Uterus (tissue), 4 donors: ENCODE measurements around the gene CR2. TPM values are rescaled to one million over a fixed set of nuclear protein-coding genes. Genes with fewer than 3 reads are reported as not detected.

ENCODE experiments used
- DNase-seq, 2 donors: peaks; one replicate each; pipeline ENCODE4 v3.0.0-alpha.2; 2019 to 2020
- H3K27ac ChIP-seq, 2 donors: fragments of 200-600 bp; sonication (generic); 1 replicate in 1 of 2; 2 replicates in 1 of 2; pipeline ENCODE4 v1.5.1; 2016 to 2018
- H3K27me3 ChIP-seq, 2 donors: fragments of 200-600 bp; sonication (generic); one replicate each; pipeline ENCODE4 v1.5.1; 2018 to 2019; ENCODE audit warnings: control low read depth in 1 of 2
- H3K36me3 ChIP-seq, 2 donors: fragments of 200-600 bp; sonication (generic); one replicate each; pipeline ENCODE4 v1.5.1; 2019; ENCODE audit warnings: control low read depth in 1 of 2
- H3K4me1 ChIP-seq, 2 donors: fragments of 200-600 bp; sonication (generic); one replicate each; pipeline ENCODE4 v1.5.1; 2018 to 2019; ENCODE audit warnings: control low read depth in 1 of 2
- H3K4me3 ChIP-seq, 2 donors: fragments of 200-600 bp; sonication (generic); 1 replicate in 1 of 2; 2 replicates in 1 of 2; pipeline ENCODE4 v1.5.1; 2018 to 2019; ENCODE audit warnings: mild to moderate bottlenecking in 1 of 2
- H3K9me3 ChIP-seq, 2 donors: fragments of 200-600 bp; sonication (generic); one replicate each; pipeline ENCODE4 v1.5.1; 2019; ENCODE audit warnings: control low read depth in 1 of 2
- CTCF ChIP-seq, 4 experiments: fragments of 200-600 bp in 2 of 4; fragments of 450-650 bp in 2 of 4; sonication (generic) in 2 of 4; IDR thresholded peaks; one replicate each; pipeline ENCODE4 v1.5.1; 2016 to 2019; ENCODE audit warnings: antibody characterized with exemption in 4 of 4, mild to moderate bottlenecking in 2 of 4, moderate library complexity in 1 of 4
- POLR2A ChIP-seq, 2 donors: fragments of 450-650 bp; IDR thresholded peaks; one replicate each; pipeline ENCODE4 v1.6.1; 2016; ENCODE audit warnings: antibody characterized with exemption in 2 of 2, mild to moderate bottlenecking in 1 of 2, moderate library complexity in 1 of 2
- intact Hi-C: fragments of 100-400 bp; cut with DNase I; formaldehyde crosslinking; loops from one replicate; pipeline ENCODE4 v1.15.1; 2023; ENCODE audit warnings: low total_unique reads
- total RNA-seq, 4 donors: library from RNA; depleted of rRNA in 3 of 4; stranded (reverse); fragments of >200 nt in 3 of 4; gene quantifications; one replicate each; pipeline versions ENCODE4 v1.1.0 to v1.2.4, GENCODE V29; 2014 to 2023
- donor health status: DM: yes; HTN: yes; CAD: no.

The CR2 gene
- total RNA-seq, 4 donors from 2014 or later, result 0.28 TPM; not detected in 3

- Histone ChIP-seq H3K4me3 (no peak overlapping the region), H3K4me1 (no peaks in the 10 kb centered on the region), H3K9me3 (no peaks in the 10 kb centered on the region), H3K27me3 (peaks cover 0 to 19% of the 10 kb centered on the region in 2 donors), H3K36me3 (no peaks in the 10 kb centered on the region), H3K27ac (no peak overlapping the region)
- intact Hi-C loops, result no loop called here
- DNase-seq, result no peak
- TF ChIP-seq CTCF (IDR thresholded peaks at IDR 0.05), result no peak
- no peak for TF ChIP-seq POLR2A (IDR thresholded peaks at IDR 0.05)
Observed at GRCh38 chr1:207502726-207503125, 48.6 kb downstream of the CR2 start.

DNA sequence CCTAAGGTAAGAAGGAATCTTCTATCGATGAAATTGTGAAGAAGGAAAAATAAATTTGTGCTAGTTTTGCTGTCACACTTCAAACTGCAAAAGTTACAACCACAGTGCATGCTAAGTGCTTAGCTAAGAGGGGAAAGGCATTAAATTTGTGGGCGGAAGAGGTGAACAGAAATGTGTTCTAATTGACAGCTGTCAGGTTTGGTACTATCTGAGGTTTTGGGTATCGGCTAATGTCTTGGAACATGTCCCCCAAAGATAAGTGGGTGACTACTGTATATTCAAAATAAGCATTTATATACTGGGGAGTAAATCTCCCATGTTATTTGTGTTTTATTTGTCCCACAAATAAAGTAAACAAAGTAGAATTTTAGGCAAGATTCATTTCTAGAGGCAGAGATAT, 49.8 kb downstream of the CR2 start:
- DNase-seq, result no peak
- no peak for TF ChIP-seq POLR2A (IDR thresholded peaks at IDR 0.05)
- TF ChIP-seq CTCF (IDR thresholded peaks at IDR 0.05), result no peak
- Histone ChIP-seq H3K36me3 (no peaks in the 10 kb centered on the region), H3K27me3 (peaks cover 0 to 19% of the 10 kb centered on the region in 2 donors), H3K9me3 (no peaks in the 10 kb centered on the region), H3K4me1 (no peaks in the 10 kb centered on the region), H3K27ac (no peak overlapping the region), H3K4me3 (no peak overlapping the region)
- intact Hi-C loops, result no loop called here

DNA sequence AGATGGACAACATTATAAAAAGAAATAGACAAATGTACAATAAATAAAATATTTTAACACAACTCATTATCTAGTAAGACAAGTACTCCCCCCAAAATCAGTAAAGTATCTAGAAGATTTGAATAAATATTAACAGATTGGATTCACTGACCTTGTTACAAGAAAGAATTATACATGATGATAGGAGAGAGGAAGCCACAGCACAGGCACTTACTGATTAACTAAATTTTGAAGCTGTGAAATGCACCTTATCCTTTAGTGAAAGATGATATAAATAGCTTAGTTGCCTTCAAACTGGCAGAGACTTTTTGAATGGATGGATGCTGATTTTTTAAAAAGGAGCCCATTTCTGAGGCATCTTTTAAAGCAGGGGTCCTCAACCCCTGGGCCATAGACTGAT, 50.3 kb downstream of the CR2 start:
- intact Hi-C loops, result no loop called here
- no peak for TF ChIP-seq POLR2A (IDR thresholded peaks at IDR 0.05)
- TF ChIP-seq CTCF (IDR thresholded peaks at IDR 0.05), result no peak
- Histone ChIP-seq H3K4me3 (no peak overlapping the region), H3K36me3 (no peaks in the 10 kb centered on the region), H3K9me3 (no peaks in the 10 kb centered on the region), H3K27me3 (peaks cover 0 to 19% of the 10 kb centered on the region in 2 donors), H3K4me1 (no peaks in the 10 kb centered on the region), H3K27ac (no peak overlapping the region)
- DNase-seq, result no peak

DNA sequence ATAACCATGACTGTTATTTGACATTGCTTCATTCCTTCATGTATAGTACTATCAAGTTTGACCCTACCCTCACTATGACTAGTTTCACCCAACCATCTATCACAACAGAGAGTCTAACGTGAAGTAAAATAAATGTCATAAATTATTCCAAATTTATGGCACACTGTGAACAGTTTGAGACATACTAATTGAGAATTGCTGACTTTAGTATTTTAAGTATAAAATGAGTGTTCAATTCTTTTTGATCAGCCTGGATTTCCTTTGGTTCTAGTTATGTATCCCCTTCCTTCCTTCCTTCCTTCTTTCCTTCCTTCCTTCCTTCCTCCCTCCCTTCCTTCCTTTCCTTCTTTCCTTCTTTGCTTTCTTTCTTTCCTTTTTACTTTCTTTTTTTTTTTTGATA, 56.3 kb downstream of the CR2 start:
- Histone ChIP-seq H3K36me3 (no peaks in the 10 kb centered on the region), H3K9me3 (no peaks in the 10 kb centered on the region), H3K27ac (no peak overlapping the region), H3K27me3 (no peaks in the 10 kb centered on the region), H3K4me1 (no peaks in the 10 kb centered on the region), H3K4me3 (no peak overlapping the region)
- DNase-seq, result no peak
- TF ChIP-seq CTCF (IDR thresholded peaks at IDR 0.05), result no peak
- TF ChIP-seq POLR2A (IDR thresholded peaks at IDR 0.05), result no peak
- intact Hi-C loops, result no loop called here

GRCh38 chr1:207514890-207515289, 60.8 kb downstream of the CR2 start:
- Histone ChIP-seq H3K4me3 (no peak overlapping the region), H3K27me3 (no peaks in the 10 kb centered on the region), H3K27ac (no peak overlapping the region), H3K36me3 (no peaks in the 10 kb centered on the region), H3K9me3 (no peaks in the 10 kb centered on the region), H3K4me1 (no peaks in the 10 kb centered on the region)
- TF ChIP-seq CTCF (IDR thresholded peaks at IDR 0.05) (no peak), POLR2A (IDR thresholded peaks at IDR 0.05) (no peak)
- intact Hi-C loops, result no loop called here
- no peak for DNase-seq
